Measurements from ENCODE around the gene HAUS6. TPM values are rescaled to one million over a fixed set of nuclear protein-coding genes. Genes with fewer than 3 reads are reported as not detected.
"Not testable (repeated sequence)": the region's sequence is repeated elsewhere in the genome, so short reads cannot be mapped to it uniquely, and the experiment has no call there.

The HAUS6 gene
- total and polyA plus RNA-seq, 2 of the 4 experiments (the other 2 are of a cell fraction) = 5.8 to 13.3 TPM

GRCh38 chr9:19101203-19101602 lies 1.5 kb downstream of the HAUS6 start:
- dilution Hi-C loops (cut with HindIII; ENCODE audit: low sequenced_read_pairs, unreplicated experiment) = no loop called here
- Histone ChIP-seq H2BK20ac (ENCODE audit: low read depth, low read length) (no peak overlapping the region), H4K8ac (ENCODE audit: low read depth in 2 of 2, low read length in 2 of 2) (no peak overlapping the region), H3K56ac (ENCODE audit: extremely low read depth, insufficient read depth, low read length) (no peak overlapping the region), H3K4me3 (ENCODE audit: insufficient read depth, low read depth, low read length) (no peak overlapping the region), H3K9me3 (ENCODE audit: control insufficient read depth, insufficient read depth, low read length) (no peaks in the 10 kb centered on the region), H2AK5ac (ENCODE audit: low read depth, low read length) (no peak overlapping the region), H4K5ac (ENCODE audit: low read depth, low read length) (no peak overlapping the region), H3K9me1 (ENCODE audit: insufficient read depth, low read length) (no peaks in the 10 kb centered on the region), H3K27ac (ENCODE audit: insufficient read depth, low read length) (no peak overlapping the region), H3K4ac (ENCODE audit: low read depth, low read length) (no peak overlapping the region), H3K36me3 (ENCODE audit: control insufficient read depth, insufficient read depth, low read length) (peaks cover 1% of the 10 kb centered on the region; the same call in 1 of the 2 replicates), H4K20me1 (ENCODE audit: insufficient read depth, low read length) (peaks cover 3% of the 10 kb centered on the region; the same call in 1 of the 2 replicates), H3K4me2 (ENCODE audit: low read depth, low read length) (0 out of 2 replicates have a peak overlapping the region, but pooled peaks have one; percentile 14), H2BK5ac (ENCODE audit: low read depth, low read length, poor library complexity, severe bottlenecking) (no peak overlapping the region), H3K18ac (ENCODE audit: low read depth, low read length) (no peak overlapping the region), H2BK15ac (ENCODE audit: low read depth, low read length) (no peak overlapping the region), H3K79me1 (ENCODE audit: low read depth in 1 of 2, low read length in 2 of 2) (peaks cover 0 to 13% of the 10 kb centered on the region in 2 experiments; a peak in 3 of 4 replicates), H3K23ac (ENCODE audit: low read depth, low read length) (no peak overlapping the region), H3K4me1 (ENCODE audit: control insufficient read depth, insufficient read depth, low read length) (peaks cover 4% of the 10 kb centered on the region; the same call in 1 of the 2 replicates), H2AK9ac (replicated peaks; ENCODE audit: low read depth, low read length, poor library complexity) (no peak overlapping the region), H3K9ac (ENCODE audit: low read depth, low read length) (peak overlapping the region; percentile 23; the same call in 1 of the 2 replicates), H4K91ac (ENCODE audit: insufficient read depth, low read depth, low read length) (no peak overlapping the region), H2AFZ (replicated peaks; ENCODE audit: low read length, poor library complexity) (no peak overlapping the region), H3K27me3 (ENCODE audit: control insufficient read depth, insufficient read depth, low read length) (no peaks in the 10 kb centered on the region), H3K14ac (replicated peaks; ENCODE audit: low read depth, low read length) (no peak overlapping the region), H2BK120ac (ENCODE audit: low read depth, low read length) (no peak overlapping the region)
- TF ChIP-seq MXI1 (IDR thresholded peaks at IDR 0.05; ENCODE audit: borderline replicate concordance, low read depth, low read length) = no peak
- TF ChIP-seq BHLHE40 (IDR thresholded peaks at IDR 0.05; ENCODE audit: low read depth, low read length) = no peak
- no peak for TF ChIP-seq MAFK (IDR thresholded peaks at IDR 0.05; ENCODE audit: low read depth, low read length)
- no peak for ATAC-seq (ENCODE audit: low read depth)
- no TSS peak for BruUV-seq (replicated peaks)
- no peak for DNase-seq
- intact Hi-C loops (cut with micrococcal nuclease) = no loop called here
- ChIA-PET POLR2A (ENCODE audit: unreplicated experiment) (no interaction called here), CTCF (interaction anchor here (0.6 kb wide), 1 partner anchor 61 kb away, joined by 3 read pairs; no protein-coding TSS in a partner anchor)
- in situ Hi-C loops (cut with MboI; ENCODE audit: low sequenced_read_pairs) = no loop called here
- WGBS, 2 experiments (ENCODE audit: extremely low coverage in 2 of 2, insufficient read length in 1 of 2) = no CpG with 5 or more reads among the region's 8 CpGs

- H2AK5ac ChIP-seq (ENCODE audit: low read depth, low read length); H3K14ac ChIP-seq (replicated peaks; ENCODE audit: low read depth, low read length); H3K18ac ChIP-seq (ENCODE audit: low read depth, low read length); H2BK120ac ChIP-seq (ENCODE audit: low read depth, low read length); DNase-seq; H4K5ac ChIP-seq (ENCODE audit: low read depth, low read length); in situ Hi-C loops (cut with MboI; ENCODE audit: low sequenced_read_pairs); H4K8ac ChIP-seq (ENCODE audit: low read depth in 2 of 2, low read length in 2 of 2); H3K4me3 ChIP-seq (ENCODE audit: insufficient read depth, low read depth, low read length); H2AK9ac ChIP-seq (replicated peaks; ENCODE audit: low read depth, low read length, poor library complexity); H3K4me2 ChIP-seq (ENCODE audit: low read depth, low read length); H3K9ac ChIP-seq (ENCODE audit: low read depth, low read length); BruUV-seq (replicated peaks); dilution Hi-C loops (cut with HindIII; ENCODE audit: low sequenced_read_pairs, unreplicated experiment); H3K36me3 ChIP-seq (ENCODE audit: control insufficient read depth, insufficient read depth, low read length); H3K4ac ChIP-seq (ENCODE audit: low read depth, low read length); H3K56ac ChIP-seq (ENCODE audit: extremely low read depth, insufficient read depth, low read length); H3K27me3 ChIP-seq (ENCODE audit: control insufficient read depth, insufficient read depth, low read length); H2BK15ac ChIP-seq (ENCODE audit: low read depth, low read length); H3K9me3 ChIP-seq (ENCODE audit: control insufficient read depth, insufficient read depth, low read length); CTCF ChIA-PET; H2BK20ac ChIP-seq (ENCODE audit: low read depth, low read length); H4K20me1 ChIP-seq (ENCODE audit: insufficient read depth, low read length); H3K9me1 ChIP-seq (ENCODE audit: insufficient read depth, low read length); POLR2A ChIA-PET (ENCODE audit: unreplicated experiment); ATAC-seq (ENCODE audit: low read depth); H3K23ac ChIP-seq (ENCODE audit: low read depth, low read length); H4K91ac ChIP-seq (ENCODE audit: insufficient read depth, low read depth, low read length); H2BK5ac ChIP-seq (ENCODE audit: low read depth, low read length, poor library complexity, severe bottlenecking); H2AFZ ChIP-seq (replicated peaks; ENCODE audit: low read length, poor library complexity); H3K4me1 ChIP-seq (ENCODE audit: control insufficient read depth, insufficient read depth, low read length); H3K27ac ChIP-seq (ENCODE audit: insufficient read depth, low read length): not testable (repeated sequence)
- H3K79me1 ChIP-seq (ENCODE audit: low read depth in 1 of 2, low read length in 2 of 2) = peaks cover 0 to 10% of the 10 kb centered on the region in 2 experiments; a peak in 3 of 4 replicates
- intact Hi-C loops (cut with micrococcal nuclease) = loop anchor here (5.0 to 10.0 kb wide), 2 partner anchors 35 to 227 kb away; no protein-coding TSS in a partner anchor
Observed at GRCh38 chr9:19097431-19097830, 5.3 kb downstream of the HAUS6 start.

Measured in IMR-90 (cell line).